Spleen (tissue), 11 donors: ENCODE results near the gene SRCIN1. TPM values are rescaled to one million over a fixed set of nuclear protein-coding genes. Genes with fewer than 3 reads are reported as not detected.

Source experiments
- DNase-seq: peaks from one replicate; pipeline ENCODE4 v3.0.0-alpha.2; 2020
- H3K27ac ChIP-seq, 8 donors: fragments of 200-600 bp; sonication (generic) in 7 of 8; 1 replicate in 4 of 8; 2 replicates in 4 of 8; pipeline versions ENCODE4 v1.5.0 to v1.8.0; 2016 to 2021; ENCODE audit warnings: inconsistent platforms in 4 of 8, mild to moderate bottlenecking in 4 of 8, moderate library complexity in 1 of 8
- H3K27me3 ChIP-seq, 7 donors: fragments of 200-600 bp; sonication (generic) in 6 of 7; replicated peaks in 1 of 7; 1 replicate in 4 of 7; 2 replicates in 3 of 7; pipeline versions ENCODE4 v1.5.0 to v1.8.0; 2016 to 2021; ENCODE audit warnings: inconsistent platforms in 3 of 7, mild to moderate bottlenecking in 1 of 7
- H3K36me3 ChIP-seq, 6 donors: fragments of 200-600 bp; sonication (generic) in 5 of 6; 1 replicate in 4 of 6; 2 replicates in 2 of 6; pipeline versions ENCODE4 v1.5.0 to v1.8.0; 2016 to 2021; ENCODE audit warnings: inconsistent platforms in 2 of 6
- H3K4me1 ChIP-seq, 6 donors: fragments of 200-600 bp; sonication (generic) in 5 of 6; 1 replicate in 3 of 6; 2 replicates in 3 of 6; pipeline versions ENCODE4 v1.5.0 to v1.8.0; 2016 to 2021; ENCODE audit warnings: inconsistent platforms in 3 of 6
- H3K4me3 ChIP-seq, 8 donors: fragments of 200-600 bp; sonication (generic) in 7 of 8; 1 replicate in 4 of 8; 2 replicates in 4 of 8; pipeline versions ENCODE4 v1.5.0 to v1.8.0; 2016 to 2021; ENCODE audit warnings: inconsistent platforms in 4 of 8, mild to moderate bottlenecking in 4 of 8, moderate library complexity in 2 of 8
- H3K9me3 ChIP-seq, 8 donors: fragments of 200-600 bp; sonication (generic) in 7 of 8; 1 replicate in 4 of 8; 2 replicates in 4 of 8; pipeline versions ENCODE4 v1.5.0 to v1.8.0; 2016 to 2021; ENCODE audit warnings: inconsistent platforms in 4 of 8
- POLR2A ChIP-seq, 3 donors: fragments of 450-650 bp; IDR thresholded peaks; one replicate each; pipeline ENCODE4 v1.5.1; 2017; ENCODE audit warnings: antibody characterized with exemption in 3 of 3, mild to moderate bottlenecking in 1 of 3
- POLR2AphosphoS5 ChIP-seq, 3 donors: sonication (generic); formaldehyde crosslinking; IDR thresholded peaks; one replicate each; pipeline ENCODE4 v1.5.1; 2017; ENCODE audit warnings: antibody characterized with exemption in 3 of 3
- WGBS, 5 donors: extraction: QIAGEN DNeasy Blood & Tissue Kit in 3 of 5; methylation state at CpG; one replicate each; pipeline versions ENCODE4 v1.1.5 to v1.1.7; 2013 to 2018; 5-methylcytosine and 5-hydroxymethylcytosine counted together
- intact Hi-C: fragments of 100-400 bp; cut with DNase I; formaldehyde crosslinking; loops from one replicate; pipeline ENCODE4 v1.15.0; 2023; ENCODE audit warnings: low total_unique reads
- polyA plus RNA-seq, 3 donors: library from polyadenylated mRNA; stranded (reverse); fragments of 200-250 nt; gene quantifications; one replicate each; pipeline ENCODE4 v1.2.1, GENCODE V29; 2013
- total RNA-seq, 7 donors: library from RNA; depleted of rRNA in 3 of 7; stranded (reverse); fragments of >200 nt in 3 of 7; fragmentation: NEBNext Ultra II Directional in 4 of 7; extraction: Animal tissue kit (Norgen Biotek cat#: 25700) in 4 of 7; gene quantifications; one replicate each; pipeline versions ENCODE4 v1.1.0 to v1.2.1, GENCODE V29; 2016 to 2021
- TF ChIP-seq, protein P1 (sequence below), 11 experiments: fragments of 200-600 bp in 7 of 11; fragments of 450-650 bp in 4 of 11; sonication (generic) in 4 of 11; IDR thresholded peaks in 8 of 11; conservative IDR thresholded peaks in 3 of 11; 1 replicate in 7 of 11; 2 replicates in 4 of 11; pipeline versions ENCODE4 v1.4.0 to v1.8.0; 2016 to 2021; ENCODE audit warnings: antibody characterized with exemption in 11 of 11, inconsistent platforms in 4 of 11, mild to moderate bottlenecking in 1 of 11
- donor health status: healthy with polysubstance abuse.
- donor health status: DM: no; HTN: no; CAD: no; lungs with moderate emphysema.
- donor health status: DM: no; HTN: no; CAD: no.
- donor health status: Bipolar disorder and iron deficiency.
- donor health status: healthy.
- donor health status: DM: no; HTN: no; CAD: no.
- donor health status: DM: yes; HTN: yes; CAD: no.

SRCIN1 gene
- total and polyA plus RNA-seq, 10 donors, result 0.32 to 3.5 (median 1.5) TPM

GRCh38 chr17:38617074-38617860 is 11.5 kb upstream of the SRCIN1 start:
- DNase-seq, result peak; percentile 43
- no peak overlapping the region for H3K4me3 ChIP-seq
- H3K27me3 ChIP-seq, result peaks cover 0 to 64% (median 0%) of the 10 kb centered on the region in 7 donors
- no peak overlapping the region for H3K27ac ChIP-seq
- TF ChIP-seq, protein P1, sequence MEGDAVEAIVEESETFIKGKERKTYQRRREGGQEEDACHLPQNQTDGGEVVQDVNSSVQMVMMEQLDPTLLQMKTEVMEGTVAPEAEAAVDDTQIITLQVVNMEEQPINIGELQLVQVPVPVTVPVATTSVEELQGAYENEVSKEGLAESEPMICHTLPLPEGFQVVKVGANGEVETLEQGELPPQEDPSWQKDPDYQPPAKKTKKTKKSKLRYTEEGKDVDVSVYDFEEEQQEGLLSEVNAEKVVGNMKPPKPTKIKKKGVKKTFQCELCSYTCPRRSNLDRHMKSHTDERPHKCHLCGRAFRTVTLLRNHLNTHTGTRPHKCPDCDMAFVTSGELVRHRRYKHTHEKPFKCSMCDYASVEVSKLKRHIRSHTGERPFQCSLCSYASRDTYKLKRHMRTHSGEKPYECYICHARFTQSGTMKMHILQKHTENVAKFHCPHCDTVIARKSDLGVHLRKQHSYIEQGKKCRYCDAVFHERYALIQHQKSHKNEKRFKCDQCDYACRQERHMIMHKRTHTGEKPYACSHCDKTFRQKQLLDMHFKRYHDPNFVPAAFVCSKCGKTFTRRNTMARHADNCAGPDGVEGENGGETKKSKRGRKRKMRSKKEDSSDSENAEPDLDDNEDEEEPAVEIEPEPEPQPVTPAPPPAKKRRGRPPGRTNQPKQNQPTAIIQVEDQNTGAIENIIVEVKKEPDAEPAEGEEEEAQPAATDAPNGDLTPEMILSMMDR (IDR thresholded peaks at IDR 0.05 in 8 of 11, conservative IDR thresholded peaks at IDR 0.05 in 3 of 11), result no peak
- TF ChIP-seq POLR2AphosphoS5 (IDR thresholded peaks at IDR 0.05) (no peak), POLR2A (IDR thresholded peaks at IDR 0.05) (no peak)
- intact Hi-C loops, result no loop called here
- no peaks in the 10 kb centered on the region for H3K36me3 ChIP-seq
- 84 to 88% (median 86%) methylated on average over 17 to 19 of the region's 19 CpGs for WGBS, 5 donors
- H3K9me3 ChIP-seq, result peaks cover 0 to under 1% (median 0%) of the 10 kb centered on the region in 8 donors
- no peaks in the 10 kb centered on the region for H3K4me1 ChIP-seq

DNA sequence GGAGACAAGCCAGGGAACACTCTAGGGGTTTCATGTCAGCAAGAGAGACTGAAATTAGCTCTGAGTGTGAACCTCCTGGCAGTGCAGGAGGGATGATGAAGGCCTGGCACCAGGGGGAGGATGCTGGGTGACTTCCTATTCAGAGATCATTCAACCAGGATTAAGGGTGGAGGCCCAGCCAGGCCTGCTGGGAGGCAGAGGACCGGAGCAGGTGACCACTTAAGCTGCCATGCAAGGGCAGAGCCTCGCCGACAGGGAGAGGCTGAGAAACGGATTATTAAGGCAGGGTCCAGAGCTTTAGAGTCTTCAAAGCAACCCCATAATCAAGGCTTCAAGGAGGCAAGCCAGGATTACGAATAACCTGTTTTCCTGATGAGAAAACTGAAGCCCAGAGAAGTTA is 10.6 kb upstream of the SRCIN1 start:
- Histone ChIP-seq H3K4me3 (no peak overlapping the region), H3K27ac (no peak overlapping the region), H3K9me3 (peaks cover 0 to 9% (median 4%) of the 10 kb centered on the region in 8 donors), H3K36me3 (no peaks in the 10 kb centered on the region), H3K27me3 (peaks cover 0 to 64% (median 3%) of the 10 kb centered on the region in 7 donors), H3K4me1 (no peaks in the 10 kb centered on the region)
- TF ChIP-seq POLR2AphosphoS5 (IDR thresholded peaks at IDR 0.05) (no peak), POLR2A (IDR thresholded peaks at IDR 0.05) (no peak)
- TF ChIP-seq, protein P1 (IDR thresholded peaks at IDR 0.05 in 8 of 11, conservative IDR thresholded peaks at IDR 0.05 in 3 of 11), result no peak
- no peak for DNase-seq
- intact Hi-C loops, result no loop called here
- 72 to 87% (median 82%) methylated on average over 5 of the region's 5 CpGs for WGBS, 5 donors

DNA sequence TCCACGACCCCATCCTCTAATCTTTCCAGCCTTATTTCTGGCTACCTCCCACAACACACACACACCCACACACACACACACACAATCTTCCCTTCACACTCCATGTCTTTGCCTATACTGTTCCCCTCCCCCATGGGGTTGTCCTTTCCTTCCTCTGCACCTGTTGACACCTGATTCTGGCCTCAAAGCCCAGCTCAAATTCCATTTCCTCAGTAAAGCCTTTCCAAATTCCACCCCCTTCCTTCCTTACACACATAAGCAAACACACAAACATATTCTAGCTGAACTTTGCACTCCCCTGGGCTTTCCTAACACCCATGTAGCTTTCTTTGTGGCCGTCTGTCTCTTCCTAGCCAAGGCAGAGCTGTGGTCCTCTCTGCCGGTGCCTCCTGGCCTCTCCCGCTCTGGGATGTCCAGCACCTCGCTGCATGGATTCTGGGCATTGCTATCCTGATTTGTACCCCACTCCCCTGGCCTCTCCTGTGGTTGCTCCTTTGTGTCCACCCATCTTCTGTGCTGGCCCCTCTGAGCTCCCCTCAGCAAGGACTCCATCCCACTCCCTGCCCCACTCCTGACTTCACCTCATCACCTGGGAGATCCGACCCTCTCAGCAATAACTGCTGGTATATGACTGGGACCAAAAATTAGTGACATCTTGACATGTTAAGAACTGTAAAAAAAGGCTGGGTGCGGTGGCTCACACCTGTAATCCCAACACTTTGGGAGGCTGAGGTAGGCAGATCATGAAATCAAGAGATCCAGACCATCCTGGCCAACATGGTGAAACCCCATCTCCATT is 8.4 kb upstream of the SRCIN1 start:
- no peak overlapping the region for H3K4me3 ChIP-seq
- H3K36me3 ChIP-seq, result no peaks in the 10 kb centered on the region
- TF ChIP-seq, protein P1 (IDR thresholded peaks at IDR 0.05 in 8 of 11, conservative IDR thresholded peaks at IDR 0.05 in 3 of 11), result no peak
- no peak for TF ChIP-seq POLR2A (IDR thresholded peaks at IDR 0.05)
- TF ChIP-seq POLR2AphosphoS5 (IDR thresholded peaks at IDR 0.05), result no peak
- no peaks in the 10 kb centered on the region for H3K4me1 ChIP-seq
- peaks cover 0 to 9% (median 4%) of the 10 kb centered on the region in 8 donors for H3K9me3 ChIP-seq
- intact Hi-C loops, result no loop called here
- peaks cover 0 to 66% (median 22%) of the 10 kb centered on the region in 7 donors for H3K27me3 ChIP-seq
- no peak overlapping the region for H3K27ac ChIP-seq
- 80 to 87% (median 84%) methylated on average over 7 of the region's 7 CpGs for WGBS, 5 donors
- no peak for DNase-seq

DNA sequence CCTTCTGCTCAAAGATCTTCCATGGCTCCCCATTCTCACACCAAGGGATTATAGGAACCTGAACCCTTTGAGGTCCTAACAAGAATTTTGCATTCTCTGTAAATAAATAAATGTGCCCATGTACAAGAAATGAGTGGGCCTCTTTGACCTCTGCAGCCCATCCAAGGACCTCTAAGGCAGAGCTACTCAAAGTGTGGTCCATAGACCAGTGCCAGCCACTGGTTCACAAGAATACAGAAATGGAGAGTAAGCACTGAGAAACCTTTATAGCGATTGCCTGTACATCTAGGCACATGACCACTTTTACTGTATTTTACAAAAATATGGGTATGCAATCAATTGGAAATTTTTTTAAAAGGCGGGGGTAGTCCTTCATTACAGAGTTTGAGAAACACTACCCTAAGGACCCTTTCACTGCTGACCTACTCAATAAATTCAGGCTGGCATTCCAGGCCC is 7.8 kb upstream of the SRCIN1 start:
- TF ChIP-seq, protein P1 (IDR thresholded peaks at IDR 0.05 in 8 of 11, conservative IDR thresholded peaks at IDR 0.05 in 3 of 11), result no peak
- TF ChIP-seq POLR2A (IDR thresholded peaks at IDR 0.05) (no peak), POLR2AphosphoS5 (IDR thresholded peaks at IDR 0.05) (no peak)
- 77 to 95% (median 86%) methylated on average over 2 of the region's 2 CpGs for WGBS, 5 donors
- DNase-seq, result no peak
- Histone ChIP-seq H3K9me3 (peaks cover 0 to 9% (median 4%) of the 10 kb centered on the region in 8 donors), H3K27me3 (peaks cover 0 to 72% (median 29%) of the 10 kb centered on the region in 7 donors), H3K4me3 (no peak overlapping the region), H3K27ac (no peak overlapping the region), H3K36me3 (no peaks in the 10 kb centered on the region), H3K4me1 (no peaks in the 10 kb centered on the region)
- intact Hi-C loops, result no loop called here
